ENCODE data around the gene CENPE. TPM values are rescaled to one million over a fixed set of nuclear protein-coding genes. Genes with fewer than 3 reads are reported as not detected.

Gene CENPE
- polyA plus RNA-seq, 1 donor (not counting 4 experiments of a cell fraction or from before 2014, with no cell fraction given): 6.1 TPM

DNA sequence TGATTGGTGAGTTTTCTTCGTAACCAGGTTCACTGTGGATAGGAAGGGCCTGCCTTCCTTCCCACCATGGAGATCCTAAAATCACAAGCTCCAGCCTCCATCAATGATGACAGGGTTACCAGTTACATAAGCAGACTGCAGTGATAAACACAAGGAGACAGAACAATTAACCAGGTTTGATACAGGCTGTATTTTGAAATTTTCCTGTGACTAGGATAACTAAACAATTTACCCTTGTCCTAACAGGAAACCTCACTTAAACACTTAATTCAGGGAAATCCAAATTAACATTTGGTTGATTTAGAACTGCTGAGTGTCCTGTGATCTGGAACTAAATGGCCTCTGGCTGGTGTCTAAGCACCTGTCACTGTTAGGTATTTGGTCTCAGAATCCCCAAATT lies 118.5 kb downstream of the CENPE start:
- dilution Hi-C loops (cut with MboI; ENCODE audit: extremely low pct_ligation_motif_present, low sequenced_read_pairs): no loop called here
- Histone ChIP-seq H3K9me3 (ENCODE audit: control insufficient read depth, low read depth, low read length) (no peaks in the 10 kb centered on the region), H2AFZ (ENCODE audit: control insufficient read depth, low read length) (no peak overlapping the region), H3K9me1 (ENCODE audit: control insufficient read depth, extremely low read depth, insufficient read depth, low read length) (no peaks in the 10 kb centered on the region), H3K9ac (ENCODE audit: control insufficient read depth, extremely low read depth, insufficient read depth, low read length) (no peak overlapping the region), H3K4me1 (ENCODE audit: control insufficient read depth, extremely low read depth, insufficient read depth, low read length) (peaks cover 18% of the 10 kb centered on the region), H4K20me1 (ENCODE audit: control insufficient read depth, extremely low read depth, insufficient read depth, low read length) (no peaks in the 10 kb centered on the region), H3K27me3 (ENCODE audit: control insufficient read depth, extremely low read depth, insufficient read depth, low read length) (no peaks in the 10 kb centered on the region), H3K36me3 (ENCODE audit: control insufficient read depth in 2 of 2, extremely low read depth in 1 of 2, insufficient read depth in 2 of 2, low read length in 2 of 2) (peaks cover 0 to 3% of the 10 kb centered on the region in 2 experiments), H3K79me2 (ENCODE audit: control insufficient read depth, insufficient read depth, low read length) (peaks cover 18% of the 10 kb centered on the region), H3K27ac (ENCODE audit: control insufficient read depth, insufficient read depth, low read length) (no peak overlapping the region), H3K4me3 (ENCODE audit: control insufficient read depth in 2 of 3, extremely low read depth in 1 of 3, insufficient read depth in 2 of 3, low read depth in 1 of 3, low read length in 3 of 3) (no peak overlapping the region), H3K4me2 (ENCODE audit: control insufficient read depth, extremely low read depth, insufficient read depth, low read depth, low read length) (no peak overlapping the region)
- DNase-seq (ENCODE audit: low read depth, low spot score) (no peak), FAIRE-seq (no peak)
- TF ChIP-seq EZH2 (IDR thresholded peaks at IDR 0.05; ENCODE audit: low read length): no peak
- TF ChIP-seq, protein P1, sequence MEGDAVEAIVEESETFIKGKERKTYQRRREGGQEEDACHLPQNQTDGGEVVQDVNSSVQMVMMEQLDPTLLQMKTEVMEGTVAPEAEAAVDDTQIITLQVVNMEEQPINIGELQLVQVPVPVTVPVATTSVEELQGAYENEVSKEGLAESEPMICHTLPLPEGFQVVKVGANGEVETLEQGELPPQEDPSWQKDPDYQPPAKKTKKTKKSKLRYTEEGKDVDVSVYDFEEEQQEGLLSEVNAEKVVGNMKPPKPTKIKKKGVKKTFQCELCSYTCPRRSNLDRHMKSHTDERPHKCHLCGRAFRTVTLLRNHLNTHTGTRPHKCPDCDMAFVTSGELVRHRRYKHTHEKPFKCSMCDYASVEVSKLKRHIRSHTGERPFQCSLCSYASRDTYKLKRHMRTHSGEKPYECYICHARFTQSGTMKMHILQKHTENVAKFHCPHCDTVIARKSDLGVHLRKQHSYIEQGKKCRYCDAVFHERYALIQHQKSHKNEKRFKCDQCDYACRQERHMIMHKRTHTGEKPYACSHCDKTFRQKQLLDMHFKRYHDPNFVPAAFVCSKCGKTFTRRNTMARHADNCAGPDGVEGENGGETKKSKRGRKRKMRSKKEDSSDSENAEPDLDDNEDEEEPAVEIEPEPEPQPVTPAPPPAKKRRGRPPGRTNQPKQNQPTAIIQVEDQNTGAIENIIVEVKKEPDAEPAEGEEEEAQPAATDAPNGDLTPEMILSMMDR (optimal IDR thresholded peaks at IDR 0.05 in 1 of 3, IDR thresholded peaks at IDR 0.05 in 1 of 3, conservative IDR thresholded peaks at IDR 0.05 in 1 of 3; ENCODE audit: extremely low read depth in 1 of 3, insufficient read depth in 2 of 3, low read length in 3 of 3): no peak

DNA sequence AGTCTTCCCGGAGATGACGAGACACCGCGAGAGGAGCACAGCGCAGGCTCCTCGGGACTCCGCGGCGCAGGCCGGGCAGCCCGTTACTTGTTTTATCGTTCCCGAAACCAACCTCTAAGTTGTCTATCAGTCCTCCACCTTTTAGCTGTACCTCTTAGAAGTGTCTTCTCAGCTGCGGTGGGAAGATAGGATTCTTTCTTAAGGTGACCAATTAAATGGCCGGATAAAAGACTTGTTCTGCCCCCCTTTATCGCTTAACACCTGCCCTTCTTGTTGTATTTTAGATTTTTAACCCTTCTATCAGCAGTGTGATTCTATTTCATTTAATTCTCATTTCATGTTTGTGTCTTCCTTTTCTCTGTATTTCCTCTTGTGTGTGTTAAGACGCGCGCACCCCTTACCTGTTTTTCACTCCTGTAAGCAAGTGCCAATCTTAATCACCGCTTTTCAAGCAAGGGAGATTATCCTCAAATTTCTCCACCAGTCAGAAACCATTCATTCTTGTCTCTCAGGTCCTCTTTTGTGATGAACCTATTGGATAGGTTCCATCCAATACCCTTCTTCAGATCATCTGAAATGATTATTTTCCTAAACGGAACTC lies 121.3 kb downstream of the CENPE start, which contains the start of gene SLC9B2:
Gene SLC9B2, minus strand, starts transcription at position 15 of the 601 bp plus-strand sequence. CDS start 9,211 bp downstream, outside the sequence.
- H3K4me2 ChIP-seq (ENCODE audit: control insufficient read depth, extremely low read depth, insufficient read depth, low read depth, low read length): peak within 1 kb of the TSS; percentile 78
- H2AFZ ChIP-seq (ENCODE audit: control insufficient read depth, low read length): peak within 1 kb of the TSS; percentile 95
- no peaks in the 10 kb centered on the region for H4K20me1 ChIP-seq (ENCODE audit: control insufficient read depth, extremely low read depth, insufficient read depth, low read length)
- peak within 1 kb of the TSS; percentile 92 for H3K9ac ChIP-seq (ENCODE audit: control insufficient read depth, extremely low read depth, insufficient read depth, low read length)
- no peaks in the 10 kb centered on the region for H3K27me3 ChIP-seq (ENCODE audit: control insufficient read depth, extremely low read depth, insufficient read depth, low read length)
- H3K9me1 ChIP-seq (ENCODE audit: control insufficient read depth, extremely low read depth, insufficient read depth, low read length): no peaks in the 10 kb centered on the region
- DNase-seq (ENCODE audit: low read depth, low spot score): no peak
- peak within 1 kb of the TSS; percentile 84 for H3K27ac ChIP-seq (ENCODE audit: control insufficient read depth, insufficient read depth, low read length)
- dilution Hi-C loops (cut with MboI; ENCODE audit: extremely low pct_ligation_motif_present, low sequenced_read_pairs): no loop called here
- H3K4me1 ChIP-seq (ENCODE audit: control insufficient read depth, extremely low read depth, insufficient read depth, low read length): peaks cover 23% of the 10 kb centered on the region
- H3K36me3 ChIP-seq (ENCODE audit: control insufficient read depth in 2 of 2, extremely low read depth in 1 of 2, insufficient read depth in 2 of 2, low read length in 2 of 2): peaks cover 0 to under 1% of the 10 kb centered on the region in 2 experiments
- FAIRE-seq: no peak
- peak within 1 kb of the TSS; percentile 58 to 78 (median 77) for H3K4me3 ChIP-seq (ENCODE audit: control insufficient read depth in 2 of 3, extremely low read depth in 1 of 3, insufficient read depth in 2 of 3, low read depth in 1 of 3, low read length in 3 of 3)
- no peaks in the 10 kb centered on the region for H3K9me3 ChIP-seq (ENCODE audit: control insufficient read depth, low read depth, low read length)
- no peak for TF ChIP-seq EZH2 (IDR thresholded peaks at IDR 0.05; ENCODE audit: low read length)
- TF ChIP-seq, protein P1 (optimal IDR thresholded peaks at IDR 0.05 in 1 of 3, IDR thresholded peaks at IDR 0.05 in 1 of 3, conservative IDR thresholded peaks at IDR 0.05 in 1 of 3; ENCODE audit: extremely low read depth in 1 of 3, insufficient read depth in 2 of 3, low read length in 3 of 3): no peak
- H3K79me2 ChIP-seq (ENCODE audit: control insufficient read depth, insufficient read depth, low read length): peaks cover 35% of the 10 kb centered on the region

Data from keratinocyte (primary cell).